Mesenchymal stem cell (in vitro differentiated cells and primary cell): ENCODE data around the gene UBR7.
"Not testable (repeated sequence)": the region's sequence is repeated elsewhere in the genome, so short reads cannot be mapped to it uniquely, and the experiment has no call there.

Experiments
- DNase-seq: peaks from one replicate; pipeline ENCODE4 v3.0.0-alpha.2; 2013
- H2AFZ ChIP-seq: one replicate; pipeline ENCODE4 v1.6.1; 2013; ENCODE audit warnings: low read depth, mild to moderate bottlenecking, control low read depth, inconsistent platforms, low read length, moderate library complexity
- H2AK5ac ChIP-seq: 2 replicates; pipeline ENCODE4 v1.6.1; 2013; ENCODE audit warnings: low read length, moderate library complexity, mild to moderate bottlenecking, inconsistent platforms; ENCODE audit not compliant: severe bottlenecking
- H2BK120ac ChIP-seq: one replicate; pipeline ENCODE4 v1.6.1; 2013; ENCODE audit warnings: low read depth, mild to moderate bottlenecking, inconsistent platforms, low read length, moderate library complexity
- H2BK12ac ChIP-seq, 2 experiments: one replicate each; pipeline ENCODE4 v1.6.1; 2013; ENCODE audit warnings: inconsistent platforms in 2 of 2, low read length in 2 of 2, mild to moderate bottlenecking in 2 of 2, moderate library complexity in 2 of 2, control low read depth in 1 of 2
- H2BK15ac ChIP-seq: one replicate; pipeline ENCODE4 v1.6.1; 2013; ENCODE audit warnings: mild to moderate bottlenecking, low read depth, inconsistent platforms; ENCODE audit not compliant: poor library complexity, severe bottlenecking
- H2BK5ac ChIP-seq: 2 replicates; pipeline ENCODE4 v1.6.1; 2013; ENCODE audit warnings: low read depth, mild to moderate bottlenecking, low read length, control low read depth, inconsistent platforms; ENCODE audit not compliant: poor library complexity, severe bottlenecking
- H3K14ac ChIP-seq, 2 experiments: one replicate each; pipeline ENCODE4 v1.6.1; 2013; ENCODE audit warnings: inconsistent platforms in 2 of 2, low read length in 2 of 2, control low read depth in 1 of 2, mild to moderate bottlenecking in 1 of 2, moderate library complexity in 1 of 2
- H3K18ac ChIP-seq, 2 experiments: one replicate each; pipeline ENCODE4 v1.6.1; 2013; ENCODE audit warnings: inconsistent platforms in 2 of 2, low read length in 2 of 2, control low read depth in 1 of 2, low read depth in 1 of 2, mild to moderate bottlenecking in 1 of 2
- H3K23ac ChIP-seq, 2 experiments: one replicate each; pipeline ENCODE4 v1.6.1; 2013; ENCODE audit warnings: inconsistent platforms in 2 of 2, low read length in 2 of 2, mild to moderate bottlenecking in 2 of 2, moderate library complexity in 2 of 2, control low read depth in 1 of 2
- H3K27ac ChIP-seq: 2 replicates; pipeline ENCODE4 v1.5.1; 2013; ENCODE audit warnings: mild to moderate bottlenecking, moderate library complexity, low read length, control low read depth, inconsistent platforms; ENCODE audit not compliant: poor library complexity, severe bottlenecking
- H3K27me3 ChIP-seq, 2 experiments: 2 replicates each; pipeline versions ENCODE4 v1.6.1 to v1.7.0; 2013; ENCODE audit warnings: low read length in 2 of 2, mild to moderate bottlenecking in 2 of 2, moderate library complexity in 2 of 2, control low read depth in 1 of 2, inconsistent platforms in 1 of 2; ENCODE audit not compliant: control insufficient read depth in 1 of 2, insufficient read depth in 1 of 2
- H3K36me3 ChIP-seq, 2 experiments: 2 replicates each; pipeline versions ENCODE4 v1.6.1 to v1.7.0; 2013; ENCODE audit warnings: low read length in 2 of 2, control low read depth in 1 of 2, inconsistent platforms in 1 of 2, low read depth in 1 of 2, mild to moderate bottlenecking in 1 of 2; ENCODE audit not compliant: insufficient read depth in 2 of 2, control insufficient read depth in 1 of 2
- H3K4ac ChIP-seq, 2 experiments: one replicate each; pipeline ENCODE4 v1.6.1; 2013; ENCODE audit warnings: inconsistent platforms in 2 of 2, low read length in 2 of 2, mild to moderate bottlenecking in 2 of 2, moderate library complexity in 2 of 2, control low read depth in 1 of 2, low read depth in 1 of 2
- H3K4me1 ChIP-seq: 2 replicates; pipeline ENCODE4 v1.6.1; 2013; ENCODE audit warnings: low read depth, low read length, control low read depth; ENCODE audit not compliant: control insufficient read depth, insufficient read depth
- H3K4me2 ChIP-seq: 2 replicates; pipeline ENCODE4 v1.6.1; 2013; ENCODE audit warnings: low read length, mild to moderate bottlenecking, inconsistent platforms; ENCODE audit not compliant: poor library complexity, severe bottlenecking
- H3K4me3 ChIP-seq, 2 experiments: 2 replicates each; pipeline versions ENCODE4 v1.5.1 to v1.7.0; 2013; ENCODE audit warnings: low read length in 2 of 2, mild to moderate bottlenecking in 2 of 2, control low read depth in 1 of 2, low read depth in 1 of 2; ENCODE audit not compliant: insufficient read depth in 1 of 2
- H3K79me1 ChIP-seq: replicated peaks from 2 replicates; pipeline ENCODE4 v1.6.1; 2013; ENCODE audit warnings: mild to moderate bottlenecking, control low read depth, low read length, inconsistent platforms; ENCODE audit not compliant: poor library complexity, severe bottlenecking
- H3K9ac ChIP-seq: 2 replicates; pipeline ENCODE4 v1.7.0; 2013; ENCODE audit warnings: mild to moderate bottlenecking, low read length, moderate library complexity
- H3K9me3 ChIP-seq: 2 replicates; pipeline ENCODE4 v1.7.0; 2013; ENCODE audit warnings: mild to moderate bottlenecking, low read length; ENCODE audit not compliant: control insufficient read depth
- H4K8ac ChIP-seq: one replicate; pipeline ENCODE4 v1.6.1; 2013; ENCODE audit warnings: inconsistent platforms, mild to moderate bottlenecking, low read length, moderate library complexity
- H4K91ac ChIP-seq: one replicate; pipeline ENCODE4 v1.6.1; 2013; ENCODE audit warnings: mild to moderate bottlenecking, low read length, inconsistent platforms
- WGBS: methylation state at CpG from one replicate; pipeline ENCODE4 v1.1.7; 2013; ENCODE audit warnings: mixed read lengths; 5-methylcytosine and 5-hydroxymethylcytosine counted together

UBR7 gene

DNA sequence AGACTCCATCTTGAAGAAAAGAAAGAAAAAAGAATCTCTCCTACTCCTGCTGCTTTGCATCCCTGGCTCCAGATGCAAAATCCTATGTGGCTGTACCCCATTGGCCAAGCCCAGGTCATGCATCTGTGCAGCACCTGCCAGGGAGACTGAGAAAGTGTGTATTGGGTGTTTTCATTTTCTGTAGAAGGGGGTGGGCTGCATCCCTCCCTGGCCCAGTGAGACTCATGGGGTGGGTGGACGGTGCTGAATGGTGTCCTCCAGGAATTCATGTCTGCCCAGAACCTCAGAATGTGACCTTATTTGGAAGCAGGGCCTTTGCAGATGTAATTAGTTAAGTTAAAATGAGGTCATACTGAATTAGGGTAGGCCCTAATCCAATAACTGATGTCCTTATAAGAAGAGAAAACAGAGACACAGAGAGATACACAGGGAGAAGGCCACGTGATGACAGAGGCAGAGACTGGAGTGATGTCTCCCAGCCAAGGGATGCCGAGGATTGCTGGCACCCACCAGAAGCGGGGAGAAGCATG lies 45.6 kb upstream of the UBR7 start:
- Histone ChIP-seq H2AFZ (no peak overlapping the region), H2BK120ac (no peak overlapping the region), H3K4me1 (peaks cover 9% of the 10 kb centered on the region), H4K91ac (no peak overlapping the region), H4K8ac (no peak overlapping the region), H2BK12ac (no peak overlapping the region), H3K18ac (no peak overlapping the region), H3K4me3 (no peak overlapping the region), H3K36me3 (no peaks in the 10 kb centered on the region), H3K27me3 (no peaks in the 10 kb centered on the region), H2BK15ac (no peak overlapping the region), H3K4me2 (no peak overlapping the region), H3K9me3 (no peaks in the 10 kb centered on the region), H3K14ac (no peak overlapping the region), H3K4ac (no peak overlapping the region), H3K79me1 (no peaks in the 10 kb centered on the region), H2BK5ac (no peak overlapping the region), H3K27ac (no peak overlapping the region), H3K23ac (no peak overlapping the region), H3K9ac (no peak overlapping the region), H2AK5ac (no peak overlapping the region)
- no peak for DNase-seq
- 62% methylated on average over 4 of the region's 4 CpGs for WGBS

DNA sequence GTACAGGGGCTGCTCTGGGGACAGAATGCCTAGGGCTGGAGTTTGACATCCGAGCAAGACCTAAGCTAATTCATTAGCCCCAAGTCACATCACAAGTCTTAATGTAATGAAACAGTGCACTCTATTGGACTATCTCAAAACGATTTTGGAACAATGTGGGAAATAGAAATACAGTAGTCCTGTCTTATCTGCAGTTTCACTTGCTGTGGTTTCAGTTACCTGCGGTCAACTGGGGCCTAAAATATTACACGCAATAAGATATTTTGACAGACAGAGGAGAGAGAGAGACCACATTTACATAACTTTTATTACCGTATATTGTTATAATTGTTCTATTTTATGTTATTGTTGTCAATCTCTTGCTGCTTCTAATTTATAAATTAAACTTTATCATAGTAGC lies 43.5 kb upstream of the UBR7 start:
- no peak overlapping the region for H2BK12ac ChIP-seq
- H3K9ac ChIP-seq: no peak overlapping the region

DNA sequence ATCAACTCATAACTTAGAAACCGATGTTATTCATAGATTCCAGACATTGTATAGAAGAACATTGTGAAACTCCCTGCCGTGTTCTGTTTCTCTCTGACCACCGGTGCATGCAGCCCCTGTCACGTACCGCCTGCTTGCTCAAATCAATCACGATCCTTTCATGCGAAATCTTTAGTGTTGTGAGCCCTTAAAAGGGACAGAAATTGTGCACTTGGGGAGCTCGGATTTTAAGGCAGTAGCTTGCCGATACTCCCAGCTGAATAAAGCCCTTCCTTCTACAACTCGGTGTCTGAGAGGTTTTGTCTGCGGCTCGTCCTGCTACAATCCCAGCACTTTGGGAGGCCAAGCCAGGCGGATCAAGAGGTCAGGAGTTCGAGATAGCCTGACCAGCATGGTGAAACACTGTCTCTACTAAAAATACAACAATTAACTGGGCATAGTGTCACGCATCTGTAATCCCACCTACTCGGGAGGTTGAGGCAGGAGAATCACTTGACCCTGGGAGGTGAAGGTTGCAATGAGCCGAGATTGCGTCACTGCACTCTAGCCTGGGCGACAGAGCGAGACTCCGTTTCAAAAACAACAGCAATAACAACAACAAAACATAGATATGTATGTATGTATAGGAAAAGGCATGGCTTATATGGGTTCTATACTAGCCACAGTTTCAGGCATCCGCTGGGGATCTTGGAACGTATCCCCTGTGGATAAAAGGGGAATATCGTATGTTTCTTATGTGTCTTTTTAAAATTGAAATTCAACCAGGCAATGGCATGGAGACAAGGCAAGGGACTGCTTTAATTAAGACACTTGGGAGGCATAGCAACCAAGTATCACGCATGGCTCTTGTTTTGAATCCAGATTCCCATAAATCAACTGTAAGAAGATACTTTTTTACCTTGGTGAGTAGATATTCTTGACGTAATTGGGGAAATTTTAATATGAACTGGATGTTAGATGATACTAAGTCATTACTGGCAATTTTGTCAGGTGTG lies 41.5 kb upstream of the UBR7 start:
- Histone ChIP-seq H2BK5ac (peak overlapping the region; percentile 48), H3K27ac (peak overlapping the region; percentile 95), H3K4me2 (peak overlapping the region; percentile 10)
- H2BK15ac ChIP-seq, H3K4me3 ChIP-seq, H4K91ac ChIP-seq, DNase-seq, H3K23ac ChIP-seq, H3K9ac ChIP-seq, H3K36me3 ChIP-seq, H3K4me1 ChIP-seq, H2BK12ac ChIP-seq, H3K18ac ChIP-seq, H2AK5ac ChIP-seq, H3K9me3 ChIP-seq, H3K79me1 ChIP-seq, H2AFZ ChIP-seq, H3K4ac ChIP-seq, H3K27me3 ChIP-seq, H3K14ac ChIP-seq, H2BK120ac ChIP-seq, H4K8ac ChIP-seq: not testable (repeated sequence)
- WGBS: 94% methylated on average over 22 of the region's 26 CpGs

More for the DNA sequence above, 43.5 kb upstream of the UBR7 start:
- Histone ChIP-seq H2AK5ac (peak overlapping the region; percentile 86), H3K23ac (no peak overlapping the region), H3K79me1 (no peaks in the 10 kb centered on the region), H3K27ac (no peak overlapping the region), H3K9me3 (no peaks in the 10 kb centered on the region), H3K18ac (no peak overlapping the region), H3K4me2 (no peak overlapping the region), H3K27me3 (no peaks in the 10 kb centered on the region), H3K4me1 (peaks cover 9% of the 10 kb centered on the region), H2BK5ac (no peak overlapping the region), H3K4ac (no peak overlapping the region), H3K36me3 (no peaks in the 10 kb centered on the region), H2AFZ (no peak overlapping the region), H4K91ac (no peak overlapping the region), H4K8ac (no peak overlapping the region), H2BK15ac (no peak overlapping the region), H2BK120ac (no peak overlapping the region), H3K14ac (no peak overlapping the region), H3K4me3 (no peak overlapping the region)
- DNase-seq: no peak
- WGBS: 67% methylated on average over 1 of the region's 5 CpGs

DNA sequence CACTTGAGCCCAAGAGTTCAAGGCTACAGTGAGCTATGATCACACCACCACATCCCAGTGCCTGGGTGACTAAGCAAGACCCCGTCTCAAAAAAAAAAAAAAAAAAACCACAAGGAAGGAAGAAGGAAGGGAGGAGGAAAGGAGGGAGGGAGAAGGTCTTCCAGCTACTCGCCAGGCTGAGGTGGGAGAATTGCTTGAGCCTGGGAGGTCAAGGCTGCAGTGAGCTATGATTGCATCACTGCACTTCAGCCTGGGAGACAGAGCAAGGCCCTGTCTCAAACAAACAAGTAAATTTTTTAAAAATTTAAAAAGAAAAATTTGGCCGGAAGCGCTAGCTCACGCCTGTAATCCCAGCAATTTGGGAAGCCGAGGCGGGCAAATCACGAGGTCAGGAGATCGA lies 38.4 kb upstream of the UBR7 start:
- H3K27ac ChIP-seq, H3K4me3 ChIP-seq, H3K4ac ChIP-seq, H2BK15ac ChIP-seq, H3K14ac ChIP-seq, H4K91ac ChIP-seq, H3K4me2 ChIP-seq, H3K27me3 ChIP-seq, H4K8ac ChIP-seq, H3K79me1 ChIP-seq, H2BK120ac ChIP-seq, H3K36me3 ChIP-seq, H3K23ac ChIP-seq, H3K9me3 ChIP-seq, H3K18ac ChIP-seq, H3K4me1 ChIP-seq, H3K9ac ChIP-seq, H2BK12ac ChIP-seq, H2AK5ac ChIP-seq, H2BK5ac ChIP-seq, DNase-seq, H2AFZ ChIP-seq: not testable (repeated sequence)
- 90% methylated on average over 8 of the region's 9 CpGs for WGBS
